ENCODE data around the gene NRIP3.

GRCh38 chr11:8959546-8960166, 44.1 kb downstream of the NRIP3 start:
- peak; percentile 31 for TF ChIP-seq CTCF (IDR thresholded peaks at IDR 0.05; ENCODE audit: insufficient read depth, low read length)
- TF ChIP-seq GABPA (IDR thresholded peaks at IDR 0.05; ENCODE audit: low read depth): no peak
